ENCODE results near the gene ELAVL1.

The ELAVL1 gene

DNA sequence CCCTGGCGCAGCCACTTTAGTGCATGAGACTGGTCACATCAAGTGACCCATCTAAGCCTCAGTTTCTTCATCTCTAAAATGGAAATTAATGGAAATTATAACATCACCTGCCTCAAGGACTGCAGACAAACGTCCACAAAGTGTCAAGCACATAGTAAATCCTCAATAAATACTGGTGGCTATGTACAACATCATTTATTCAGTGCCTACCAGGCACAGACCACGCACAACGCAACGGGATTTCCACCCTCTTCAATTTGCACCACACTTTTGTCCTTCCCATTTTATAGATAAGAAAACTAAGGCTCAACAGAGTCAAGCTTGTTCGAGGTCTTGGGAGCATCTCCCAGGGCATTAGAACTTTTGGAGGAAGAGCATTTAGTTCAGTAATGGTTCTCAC lies 1.4 kb downstream of the ELAVL1 start:
- H3K27ac ChIP-seq: no peak overlapping the region
- H2AFZ ChIP-seq: no peak overlapping the region
- peak overlapping the region; percentile 72 for H3K4me3 ChIP-seq (ENCODE audit: low read depth, low read length)
- peaks cover 32% of the 10 kb centered on the region for H3K79me2 ChIP-seq
- H3K9me3 ChIP-seq (ENCODE audit: control insufficient read depth, low read length): no peaks in the 10 kb centered on the region
- TF ChIP-seq, protein P1, sequence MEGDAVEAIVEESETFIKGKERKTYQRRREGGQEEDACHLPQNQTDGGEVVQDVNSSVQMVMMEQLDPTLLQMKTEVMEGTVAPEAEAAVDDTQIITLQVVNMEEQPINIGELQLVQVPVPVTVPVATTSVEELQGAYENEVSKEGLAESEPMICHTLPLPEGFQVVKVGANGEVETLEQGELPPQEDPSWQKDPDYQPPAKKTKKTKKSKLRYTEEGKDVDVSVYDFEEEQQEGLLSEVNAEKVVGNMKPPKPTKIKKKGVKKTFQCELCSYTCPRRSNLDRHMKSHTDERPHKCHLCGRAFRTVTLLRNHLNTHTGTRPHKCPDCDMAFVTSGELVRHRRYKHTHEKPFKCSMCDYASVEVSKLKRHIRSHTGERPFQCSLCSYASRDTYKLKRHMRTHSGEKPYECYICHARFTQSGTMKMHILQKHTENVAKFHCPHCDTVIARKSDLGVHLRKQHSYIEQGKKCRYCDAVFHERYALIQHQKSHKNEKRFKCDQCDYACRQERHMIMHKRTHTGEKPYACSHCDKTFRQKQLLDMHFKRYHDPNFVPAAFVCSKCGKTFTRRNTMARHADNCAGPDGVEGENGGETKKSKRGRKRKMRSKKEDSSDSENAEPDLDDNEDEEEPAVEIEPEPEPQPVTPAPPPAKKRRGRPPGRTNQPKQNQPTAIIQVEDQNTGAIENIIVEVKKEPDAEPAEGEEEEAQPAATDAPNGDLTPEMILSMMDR (IDR thresholded peaks at IDR 0.05): no peak
- no peaks in the 10 kb centered on the region for H3K27me3 ChIP-seq (ENCODE audit: control insufficient read depth, insufficient read depth, low read length)
- no peak overlapping the region for H3K9ac ChIP-seq
- H3K36me3 ChIP-seq (ENCODE audit: control insufficient read depth, insufficient read depth, low read length): no peaks in the 10 kb centered on the region
- H3K4me1 ChIP-seq: peaks cover 42% of the 10 kb centered on the region
- peak overlapping the region; percentile 74 for H3K4me2 ChIP-seq (ENCODE audit: low read length)

DNA sequence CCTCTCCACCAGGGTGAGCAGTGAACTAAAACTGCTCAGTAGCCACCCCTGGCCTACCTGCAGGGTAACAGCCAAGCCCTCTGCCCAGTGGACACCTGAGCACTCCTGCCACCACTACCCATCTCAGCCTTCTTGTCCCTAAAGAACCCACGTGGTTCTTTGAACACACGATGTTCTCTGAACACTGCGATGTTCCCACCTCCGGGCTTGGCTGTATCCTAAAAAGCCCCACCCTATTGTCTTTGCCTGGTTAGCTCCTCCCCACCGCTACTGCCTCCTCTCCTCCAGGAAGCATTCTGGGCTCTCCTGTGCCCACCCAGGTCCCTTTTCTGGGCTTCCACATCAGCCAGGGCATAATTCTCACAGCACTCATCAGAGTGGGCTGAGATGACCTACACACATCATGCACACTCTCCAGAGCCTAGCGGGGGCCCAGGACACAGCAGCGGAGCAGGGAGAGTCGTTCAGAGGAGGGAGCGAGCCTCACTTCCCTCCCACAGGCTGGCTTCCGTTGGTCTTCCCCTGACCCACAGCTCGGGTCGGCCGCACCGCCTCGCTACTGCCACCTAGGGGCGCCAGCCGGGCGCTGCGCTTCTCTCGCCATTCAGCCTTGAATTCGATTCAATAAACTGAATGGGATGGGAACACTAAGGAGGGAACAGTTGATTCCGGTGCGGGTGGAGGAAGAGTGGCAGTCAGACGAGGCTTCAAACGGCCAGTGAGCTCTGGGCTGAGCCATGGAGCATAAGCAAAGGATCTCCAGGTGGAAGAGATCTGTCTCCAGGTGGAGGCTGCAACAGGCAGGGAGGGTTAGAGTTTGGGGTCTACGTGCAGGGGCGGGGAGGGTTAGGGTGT lies 3.2 kb downstream of the ELAVL1 start:
- Histone ChIP-seq H3K4me1 (peaks cover 42% of the 10 kb centered on the region), H3K36me3 (ENCODE audit: control insufficient read depth, insufficient read depth, low read length) (no peaks in the 10 kb centered on the region), H3K27me3 (ENCODE audit: control insufficient read depth, insufficient read depth, low read length) (no peaks in the 10 kb centered on the region), H2AFZ (no peak overlapping the region), H3K4me2 (ENCODE audit: low read length) (peak overlapping the region; percentile 62), H3K9me3 (ENCODE audit: control insufficient read depth, low read length) (no peaks in the 10 kb centered on the region), H3K27ac (peak overlapping the region; percentile 37), H3K9ac (no peak overlapping the region), H3K79me2 (peaks cover 49% of the 10 kb centered on the region), H3K4me3 (ENCODE audit: low read depth, low read length) (peak overlapping the region; percentile 28)
- TF ChIP-seq, protein P1 (IDR thresholded peaks at IDR 0.05): peak; percentile 97

DNA sequence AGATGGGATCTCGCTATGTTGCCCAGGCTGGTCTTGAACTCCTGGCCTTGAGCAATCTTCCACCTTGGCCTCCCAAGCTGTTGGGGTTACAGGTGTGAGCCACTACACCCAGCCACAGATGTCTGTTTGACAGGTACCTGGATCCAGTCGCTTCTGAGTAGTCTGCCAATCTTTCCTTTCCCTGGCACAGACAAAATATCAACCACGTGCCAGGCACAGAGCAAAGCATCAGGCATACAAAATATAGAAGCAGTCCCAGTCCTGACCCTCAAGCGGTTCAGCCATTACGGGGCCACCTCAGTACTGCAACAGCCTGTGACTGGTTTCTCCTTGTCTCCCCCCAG lies 3.8 kb downstream of the ELAVL1 start:
- peak overlapping the region; percentile 62 for H3K4me2 ChIP-seq (ENCODE audit: low read length)
- no peaks in the 10 kb centered on the region for H3K27me3 ChIP-seq (ENCODE audit: control insufficient read depth, insufficient read depth, low read length)
- no peak overlapping the region for H2AFZ ChIP-seq
- H3K9ac ChIP-seq: no peak overlapping the region
- TF ChIP-seq, protein P1 (IDR thresholded peaks at IDR 0.05): no peak
- no peak overlapping the region for H3K4me3 ChIP-seq (ENCODE audit: low read depth, low read length)
- peaks cover 42% of the 10 kb centered on the region for H3K4me1 ChIP-seq
- H3K27ac ChIP-seq: peak overlapping the region; percentile 51
- no peaks in the 10 kb centered on the region for H3K36me3 ChIP-seq (ENCODE audit: control insufficient read depth, insufficient read depth, low read length)
- peaks cover 55% of the 10 kb centered on the region for H3K79me2 ChIP-seq
- no peaks in the 10 kb centered on the region for H3K9me3 ChIP-seq (ENCODE audit: control insufficient read depth, low read length)

DNA sequence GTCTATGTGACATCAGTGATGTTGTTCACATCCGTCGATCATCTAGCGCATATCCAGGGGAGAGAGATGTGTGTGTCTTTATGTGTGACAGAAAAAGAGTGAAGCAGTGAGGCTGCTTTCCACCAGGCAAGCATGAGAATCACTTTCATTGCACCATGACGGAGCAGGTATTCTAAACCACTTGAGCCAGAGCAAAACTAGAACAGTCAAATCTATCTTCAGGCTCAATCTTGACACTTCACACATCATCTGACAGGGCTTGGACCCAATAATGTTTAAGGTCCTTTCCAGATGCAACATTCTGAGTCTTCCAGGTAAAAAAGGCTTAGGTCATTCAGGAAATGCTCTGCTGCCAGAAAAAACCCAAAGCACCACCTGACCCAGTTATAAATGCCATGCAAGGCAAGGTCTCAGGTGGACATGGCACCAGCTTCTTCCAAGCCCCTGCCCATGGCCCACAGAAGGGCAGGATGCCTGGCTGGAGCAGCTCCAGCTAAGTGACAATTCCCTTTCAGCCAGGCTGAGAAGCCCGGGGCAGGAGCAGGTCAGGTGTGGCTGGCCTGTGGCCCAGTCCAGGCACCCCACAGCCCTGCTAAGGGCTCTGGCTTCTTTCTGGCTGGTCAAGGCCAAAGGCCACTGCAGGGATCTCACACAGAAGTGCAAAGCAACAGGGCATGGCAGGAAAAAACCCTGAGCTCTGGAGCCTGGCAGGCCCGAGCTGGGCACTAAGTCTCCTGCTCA lies 5.0 kb downstream of the ELAVL1 start:
- H3K27me3 ChIP-seq (ENCODE audit: control insufficient read depth, insufficient read depth, low read length): no peaks in the 10 kb centered on the region
- peak overlapping the region; percentile 51 for H3K27ac ChIP-seq
- TF ChIP-seq, protein P1 (IDR thresholded peaks at IDR 0.05): no peak

More for the DNA sequence above, 5.0 kb downstream of the ELAVL1 start:
- Histone ChIP-seq H3K9me3 (ENCODE audit: control insufficient read depth, low read length) (no peaks in the 10 kb centered on the region), H2AFZ (no peak overlapping the region), H3K36me3 (ENCODE audit: control insufficient read depth, insufficient read depth, low read length) (no peaks in the 10 kb centered on the region), H3K9ac (no peak overlapping the region), H3K4me2 (ENCODE audit: low read length) (peak overlapping the region; percentile 34), H3K4me1 (peaks cover 42% of the 10 kb centered on the region), H3K4me3 (ENCODE audit: low read depth, low read length) (no peak overlapping the region), H3K79me2 (peaks cover 66% of the 10 kb centered on the region)

Data from parathyroid adenoma (tissue), 2 donors.